Stimulated activated CD4-positive, alpha-beta T cell treated with anti-CD3 and anti-CD28 coated beads, TNF-alpha, amount 100 ng/mL, for 48 hours (primary cell): ENCODE measurements around the gene STIM2.
"Not testable (repeated sequence)": the region's sequence is repeated elsewhere in the genome, so short reads cannot be mapped to it uniquely, and the experiment has no call there.

ENCODE experiments used
- DNase-seq, 3 donors: peaks; one replicate each; pipeline ENCODE4 v3.0.0-alpha.2; 2020; ENCODE audit warnings: low read depth in 3 of 3

Gene STIM2

GRCh38 chr4:26860157-26860921 is at the start of gene STIM2:
STIM2 (plus strand) TSS chr4:26860841.
- peak; percentile 93 to 95 (median 94) for DNase-seq

- DNase-seq = not testable (repeated sequence)
These were observed 49.1 kb upstream of the STIM2 start for GRCh38 chr4:26811571-26811970.

- no peak for DNase-seq
These were observed 48.5 kb upstream of the STIM2 start for GRCh38 chr4:26812049-26812714.

- DNase-seq = no peak
These were observed 46.9 kb upstream of the STIM2 start for GRCh38 chr4:26813698-26814097.

GRCh38 chr4:26815199-26815598 is 45.4 kb upstream of the STIM2 start:
- DNase-seq = no peak

GRCh38 chr4:26815706-26816105 is 44.9 kb upstream of the STIM2 start:
- DNase-seq = no peak

GRCh38 chr4:26819026-26819425 is 41.6 kb upstream of the STIM2 start:
- no peak for DNase-seq

- no peak for DNase-seq
These were observed 41.1 kb upstream of the STIM2 start for GRCh38 chr4:26819478-26820095.

GRCh38 chr4:26820346-26820745 is 40.3 kb upstream of the STIM2 start:
- no peak for DNase-seq

- DNase-seq = no peak
These were observed 39.6 kb upstream of the STIM2 start for GRCh38 chr4:26821031-26821430.

GRCh38 chr4:26821677-26822503 is 38.8 kb upstream of the STIM2 start:
- no peak for DNase-seq

GRCh38 chr4:26822546-26822945 is 38.1 kb upstream of the STIM2 start:
- no peak for DNase-seq

GRCh38 chr4:26822974-26823373 is 37.7 kb upstream of the STIM2 start:
- not testable (repeated sequence) for DNase-seq

- DNase-seq = no peak
These were observed 37.1 kb upstream of the STIM2 start for GRCh38 chr4:26823583-26823982.

- DNase-seq = no peak
These were observed 36.0 kb upstream of the STIM2 start for GRCh38 chr4:26824667-26825066.

- no peak for DNase-seq
These were observed 33.9 kb upstream of the STIM2 start for GRCh38 chr4:26826721-26827120.

GRCh38 chr4:26827336-26827735 is 33.3 kb upstream of the STIM2 start:
- DNase-seq = not testable (repeated sequence)

GRCh38 chr4:26827798-26828197 is 32.8 kb upstream of the STIM2 start:
- DNase-seq = no peak

GRCh38 chr4:26829018-26829417 is 31.6 kb upstream of the STIM2 start:
- no peak for DNase-seq

- DNase-seq = no peak
These were observed 30.6 kb upstream of the STIM2 start for GRCh38 chr4:26830033-26830432.

- DNase-seq = no peak
These were observed 29.9 kb upstream of the STIM2 start for GRCh38 chr4:26830701-26831100.

GRCh38 chr4:26836539-26836938 is 24.1 kb upstream of the STIM2 start:
- DNase-seq = no peak
